Mesenchymal stem cell (in vitro differentiated cells and primary cell): ENCODE measurements around the gene AKR7A2.

ENCODE experiments used
- DNase-seq: peaks from one replicate; pipeline ENCODE4 v3.0.0-alpha.2; 2013
- H2AFZ ChIP-seq: one replicate; pipeline ENCODE4 v1.6.1; 2013; ENCODE audit warnings: low read depth, mild to moderate bottlenecking, control low read depth, inconsistent platforms, low read length, moderate library complexity
- H2AK5ac ChIP-seq: 2 replicates; pipeline ENCODE4 v1.6.1; 2013; ENCODE audit warnings: low read length, moderate library complexity, mild to moderate bottlenecking, inconsistent platforms; ENCODE audit not compliant: severe bottlenecking
- H2BK120ac ChIP-seq: one replicate; pipeline ENCODE4 v1.6.1; 2013; ENCODE audit warnings: low read depth, mild to moderate bottlenecking, inconsistent platforms, low read length, moderate library complexity
- H2BK12ac ChIP-seq, 2 experiments: one replicate each; pipeline ENCODE4 v1.6.1; 2013; ENCODE audit warnings: inconsistent platforms in 2 of 2, low read length in 2 of 2, mild to moderate bottlenecking in 2 of 2, moderate library complexity in 2 of 2, control low read depth in 1 of 2
- H2BK15ac ChIP-seq: one replicate; pipeline ENCODE4 v1.6.1; 2013; ENCODE audit warnings: mild to moderate bottlenecking, low read depth, inconsistent platforms; ENCODE audit not compliant: poor library complexity, severe bottlenecking
- H2BK5ac ChIP-seq: 2 replicates; pipeline ENCODE4 v1.6.1; 2013; ENCODE audit warnings: low read depth, mild to moderate bottlenecking, low read length, control low read depth, inconsistent platforms; ENCODE audit not compliant: poor library complexity, severe bottlenecking
- H3K14ac ChIP-seq, 2 experiments: one replicate each; pipeline ENCODE4 v1.6.1; 2013; ENCODE audit warnings: inconsistent platforms in 2 of 2, low read length in 2 of 2, control low read depth in 1 of 2, mild to moderate bottlenecking in 1 of 2, moderate library complexity in 1 of 2
- H3K18ac ChIP-seq, 2 experiments: one replicate each; pipeline ENCODE4 v1.6.1; 2013; ENCODE audit warnings: inconsistent platforms in 2 of 2, low read length in 2 of 2, control low read depth in 1 of 2, low read depth in 1 of 2, mild to moderate bottlenecking in 1 of 2
- H3K23ac ChIP-seq, 2 experiments: one replicate each; pipeline ENCODE4 v1.6.1; 2013; ENCODE audit warnings: inconsistent platforms in 2 of 2, low read length in 2 of 2, mild to moderate bottlenecking in 2 of 2, moderate library complexity in 2 of 2, control low read depth in 1 of 2
- H3K27ac ChIP-seq: 2 replicates; pipeline ENCODE4 v1.5.1; 2013; ENCODE audit warnings: mild to moderate bottlenecking, moderate library complexity, low read length, control low read depth, inconsistent platforms; ENCODE audit not compliant: poor library complexity, severe bottlenecking
- H3K27me3 ChIP-seq, 2 experiments: 2 replicates each; pipeline versions ENCODE4 v1.6.1 to v1.7.0; 2013; ENCODE audit warnings: low read length in 2 of 2, mild to moderate bottlenecking in 2 of 2, moderate library complexity in 2 of 2, control low read depth in 1 of 2, inconsistent platforms in 1 of 2; ENCODE audit not compliant: control insufficient read depth in 1 of 2, insufficient read depth in 1 of 2
- H3K36me3 ChIP-seq, 2 experiments: 2 replicates each; pipeline versions ENCODE4 v1.6.1 to v1.7.0; 2013; ENCODE audit warnings: low read length in 2 of 2, control low read depth in 1 of 2, inconsistent platforms in 1 of 2, low read depth in 1 of 2, mild to moderate bottlenecking in 1 of 2; ENCODE audit not compliant: insufficient read depth in 2 of 2, control insufficient read depth in 1 of 2
- H3K4ac ChIP-seq, 2 experiments: one replicate each; pipeline ENCODE4 v1.6.1; 2013; ENCODE audit warnings: inconsistent platforms in 2 of 2, low read length in 2 of 2, mild to moderate bottlenecking in 2 of 2, moderate library complexity in 2 of 2, control low read depth in 1 of 2, low read depth in 1 of 2
- H3K4me1 ChIP-seq: 2 replicates; pipeline ENCODE4 v1.6.1; 2013; ENCODE audit warnings: low read depth, low read length, control low read depth; ENCODE audit not compliant: control insufficient read depth, insufficient read depth
- H3K4me2 ChIP-seq: 2 replicates; pipeline ENCODE4 v1.6.1; 2013; ENCODE audit warnings: low read length, mild to moderate bottlenecking, inconsistent platforms; ENCODE audit not compliant: poor library complexity, severe bottlenecking
- H3K4me3 ChIP-seq, 2 experiments: 2 replicates each; pipeline versions ENCODE4 v1.5.1 to v1.7.0; 2013; ENCODE audit warnings: low read length in 2 of 2, mild to moderate bottlenecking in 2 of 2, control low read depth in 1 of 2, low read depth in 1 of 2; ENCODE audit not compliant: insufficient read depth in 1 of 2
- H3K79me1 ChIP-seq: replicated peaks from 2 replicates; pipeline ENCODE4 v1.6.1; 2013; ENCODE audit warnings: mild to moderate bottlenecking, control low read depth, low read length, inconsistent platforms; ENCODE audit not compliant: poor library complexity, severe bottlenecking
- H3K9ac ChIP-seq: 2 replicates; pipeline ENCODE4 v1.7.0; 2013; ENCODE audit warnings: mild to moderate bottlenecking, low read length, moderate library complexity
- H3K9me3 ChIP-seq: 2 replicates; pipeline ENCODE4 v1.7.0; 2013; ENCODE audit warnings: mild to moderate bottlenecking, low read length; ENCODE audit not compliant: control insufficient read depth
- H4K8ac ChIP-seq: one replicate; pipeline ENCODE4 v1.6.1; 2013; ENCODE audit warnings: inconsistent platforms, mild to moderate bottlenecking, low read length, moderate library complexity
- H4K91ac ChIP-seq: one replicate; pipeline ENCODE4 v1.6.1; 2013; ENCODE audit warnings: mild to moderate bottlenecking, low read length, inconsistent platforms
- WGBS: methylation state at CpG from one replicate; pipeline ENCODE4 v1.1.7; 2013; ENCODE audit warnings: mixed read lengths; 5-methylcytosine and 5-hydroxymethylcytosine counted together

The AKR7A2 gene

DNA sequence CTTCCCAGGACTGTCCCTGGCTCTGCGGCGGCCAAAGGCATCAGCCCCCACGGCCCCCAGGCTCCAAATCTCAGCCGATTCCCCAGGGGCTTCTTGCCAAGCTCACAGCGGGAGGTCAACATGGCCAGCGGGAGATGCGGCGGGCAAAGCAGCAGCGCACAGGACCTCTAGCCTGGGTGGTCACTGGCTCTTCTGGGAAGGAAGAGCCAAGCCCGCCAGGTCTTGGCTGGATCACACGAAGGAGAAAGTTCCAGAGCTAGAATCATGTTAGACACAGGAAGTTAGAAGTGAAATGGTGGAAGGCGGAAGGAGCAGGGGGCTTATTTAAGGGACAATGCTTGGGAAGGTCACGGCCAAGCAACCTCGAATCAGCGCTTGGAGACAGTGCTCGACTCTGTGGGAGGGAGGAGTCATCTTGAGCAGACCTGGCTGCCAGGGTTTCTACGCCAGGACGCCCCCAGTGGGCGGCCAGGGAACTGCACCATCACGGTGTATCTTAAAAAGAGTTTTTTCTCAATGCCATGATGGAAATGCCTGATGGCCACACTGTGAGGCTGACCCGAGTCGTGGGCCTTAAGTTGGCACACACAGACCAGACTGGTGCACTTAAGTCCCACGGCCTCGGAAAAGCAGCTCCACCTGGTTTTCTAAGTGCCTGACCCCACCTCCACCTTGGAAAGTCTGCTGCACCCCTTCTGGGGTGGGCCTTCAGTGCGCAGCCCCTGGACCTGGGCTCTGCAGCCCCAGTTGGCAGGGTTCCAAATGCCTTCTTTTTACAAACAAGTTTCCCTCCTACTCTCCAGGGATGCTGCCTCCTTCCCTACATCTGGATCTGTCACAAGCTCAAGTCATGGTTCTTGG, 29.5 kb upstream of the AKR7A2 start:
- H3K23ac ChIP-seq: no peak overlapping the region
- WGBS: 66% methylated on average over 25 of the region's 25 CpGs
- H2BK5ac ChIP-seq: no peak overlapping the region
- H3K27me3 ChIP-seq: no peaks in the 10 kb centered on the region
- DNase-seq: peak; percentile 74
- no peak overlapping the region for H3K4me2 ChIP-seq
- H3K9me3 ChIP-seq: no peaks in the 10 kb centered on the region
- H4K91ac ChIP-seq: no peak overlapping the region
- H2BK12ac ChIP-seq: no peak overlapping the region
- no peak overlapping the region for H3K14ac ChIP-seq
- H3K4me1 ChIP-seq: peaks cover 14% of the 10 kb centered on the region
- H3K27ac ChIP-seq: no peak overlapping the region
- no peak overlapping the region for H4K8ac ChIP-seq
- no peak overlapping the region for H3K4ac ChIP-seq
- no peak overlapping the region for H3K18ac ChIP-seq
- H2AK5ac ChIP-seq: no peak overlapping the region
- no peak overlapping the region for H2BK15ac ChIP-seq
- peak overlapping the region in 1 of 2 experiments; percentile 32 for H3K4me3 ChIP-seq
- H3K79me1 ChIP-seq: peaks cover 37% of the 10 kb centered on the region
- H2BK120ac ChIP-seq: no peak overlapping the region
- H3K9ac ChIP-seq: peak overlapping the region; percentile 57
- no peak overlapping the region for H2AFZ ChIP-seq
- peaks cover 82 to 84% of the 10 kb centered on the region in 2 experiments for H3K36me3 ChIP-seq

DNA sequence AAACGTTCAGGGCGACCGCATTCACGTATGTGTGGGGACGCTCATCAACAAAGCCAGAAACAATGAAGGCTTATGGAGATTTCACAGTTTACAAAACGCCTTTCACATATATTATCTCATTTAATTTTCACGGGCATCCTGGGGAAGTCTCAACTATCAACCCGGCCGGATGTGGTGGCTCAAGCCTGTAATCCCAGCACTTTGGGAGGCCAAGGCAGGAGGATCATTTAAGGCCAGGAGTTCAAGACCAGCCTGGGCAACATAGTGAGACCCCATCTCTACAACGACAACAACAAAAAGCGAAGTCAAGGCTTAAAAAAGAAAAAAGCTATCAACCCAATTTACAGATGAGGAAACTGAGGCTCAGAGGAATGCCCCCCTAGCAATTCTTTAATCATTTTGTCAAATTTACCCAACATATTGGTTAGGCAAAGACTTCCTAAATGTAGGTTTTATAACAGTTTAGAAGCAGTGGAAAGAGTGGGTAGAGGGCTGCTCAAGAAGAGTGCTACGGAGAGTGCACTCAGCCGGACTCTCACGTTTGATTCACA, 28.5 kb upstream of the AKR7A2 start:
- Histone ChIP-seq H2BK15ac (no peak overlapping the region), H3K4ac (no peak overlapping the region), H3K18ac (no peak overlapping the region), H2BK5ac (no peak overlapping the region), H3K4me1 (peaks cover 15% of the 10 kb centered on the region), H3K9me3 (no peaks in the 10 kb centered on the region), H2AFZ (no peak overlapping the region), H4K91ac (no peak overlapping the region), H4K8ac (no peak overlapping the region), H3K27me3 (no peaks in the 10 kb centered on the region), H3K14ac (no peak overlapping the region), H2AK5ac (no peak overlapping the region), H3K79me1 (peaks cover 31% of the 10 kb centered on the region), H3K4me3 (no peak overlapping the region), H3K4me2 (no peak overlapping the region), H2BK12ac (no peak overlapping the region), H2BK120ac (no peak overlapping the region), H3K27ac (no peak overlapping the region), H3K23ac (no peak overlapping the region), H3K9ac (no peak overlapping the region), H3K36me3 (peaks cover 76 to 80% of the 10 kb centered on the region in 2 experiments)
- no peak for DNase-seq
- 98% methylated on average over 14 of the region's 14 CpGs for WGBS

DNA sequence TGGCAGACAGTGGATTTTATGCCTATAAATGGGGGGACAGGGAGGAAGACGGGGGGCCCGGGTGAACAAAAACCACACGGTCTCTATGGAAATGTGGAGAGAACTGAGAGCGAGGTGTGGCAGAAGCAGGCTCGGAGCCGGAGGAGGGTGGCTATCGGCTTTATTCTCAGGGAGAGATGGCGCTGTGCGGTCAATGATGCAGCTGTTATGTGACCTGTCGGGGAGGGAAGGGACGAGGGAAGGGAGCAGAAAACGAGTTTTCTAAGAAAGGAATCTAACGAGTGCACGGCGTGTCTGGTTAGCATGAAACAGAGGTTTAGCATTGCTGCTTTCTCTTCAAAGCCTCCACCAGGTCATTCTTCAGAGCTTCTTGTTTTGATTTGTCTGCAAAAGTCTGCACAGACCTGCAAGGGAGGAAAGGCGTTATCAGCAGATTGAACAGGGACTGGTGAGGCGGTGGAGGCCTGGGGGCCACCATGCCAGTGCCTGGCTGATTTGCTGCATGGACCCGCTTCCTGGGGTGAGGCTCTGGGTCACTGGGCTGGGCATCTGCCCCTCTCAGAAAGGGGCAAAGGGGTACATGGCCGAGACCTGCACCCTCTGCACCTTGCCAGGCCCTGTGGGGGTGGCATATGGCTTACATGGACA, 27.4 kb upstream of the AKR7A2 start:
- no peak overlapping the region for H3K14ac ChIP-seq
- no peaks in the 10 kb centered on the region for H3K27me3 ChIP-seq
- WGBS: 89% methylated on average over 19 of the region's 19 CpGs
- no peak overlapping the region for H2BK5ac ChIP-seq
- no peak overlapping the region for H2AK5ac ChIP-seq
- H3K9me3 ChIP-seq: no peaks in the 10 kb centered on the region
- peaks cover 65 to 69% of the 10 kb centered on the region in 2 experiments for H3K36me3 ChIP-seq
- H2AFZ ChIP-seq: no peak overlapping the region
- no peak overlapping the region for H3K23ac ChIP-seq
- peaks cover 15% of the 10 kb centered on the region for H3K4me1 ChIP-seq
- no peak overlapping the region for H3K18ac ChIP-seq
- H3K4ac ChIP-seq: no peak overlapping the region
- H3K4me2 ChIP-seq: no peak overlapping the region
- no peak overlapping the region for H2BK12ac ChIP-seq
- H2BK15ac ChIP-seq: no peak overlapping the region
- no peak overlapping the region for H3K4me3 ChIP-seq
- H3K27ac ChIP-seq: no peak overlapping the region
- no peak for DNase-seq
- H2BK120ac ChIP-seq: no peak overlapping the region
- H3K9ac ChIP-seq: no peak overlapping the region
- peaks cover 27% of the 10 kb centered on the region for H3K79me1 ChIP-seq
- no peak overlapping the region for H4K91ac ChIP-seq
- H4K8ac ChIP-seq: no peak overlapping the region

DNA sequence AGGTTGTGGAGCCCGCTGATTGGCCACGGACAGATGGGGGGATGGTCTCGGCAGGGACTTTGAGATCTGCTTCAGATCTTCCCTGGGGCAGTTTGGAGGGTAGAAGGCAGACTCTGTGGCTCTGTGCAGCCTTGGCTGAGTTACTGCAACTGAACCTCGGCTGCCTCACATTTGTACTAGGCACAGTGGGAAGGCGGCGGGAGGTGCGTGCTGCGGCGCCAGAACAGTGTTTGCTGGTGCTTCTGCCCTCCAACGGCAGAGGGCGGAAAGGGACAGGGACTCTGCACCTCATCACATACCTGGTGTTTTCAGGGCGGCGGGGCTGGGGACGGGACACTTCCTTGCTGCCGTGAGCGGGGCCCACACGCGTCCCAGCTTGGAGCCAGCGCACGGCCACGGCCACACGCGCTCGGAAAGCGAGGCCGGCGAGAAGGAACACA, 26.4 kb upstream of the AKR7A2 start:
- peak overlapping the region in 1 of 2 experiments; percentile 67 for H3K14ac ChIP-seq

More for the DNA sequence above, 26.4 kb upstream of the AKR7A2 start:
- H3K23ac ChIP-seq: no peak overlapping the region
- no peak overlapping the region for H2AK5ac ChIP-seq
- no peak overlapping the region for H2AFZ ChIP-seq
- H3K4me2 ChIP-seq: no peak overlapping the region
- H3K4ac ChIP-seq: no peak overlapping the region
- H3K9me3 ChIP-seq: no peaks in the 10 kb centered on the region
- no peak overlapping the region for H3K27ac ChIP-seq
- H3K27me3 ChIP-seq: no peaks in the 10 kb centered on the region
- H2BK12ac ChIP-seq: no peak overlapping the region
- H3K4me1 ChIP-seq: peaks cover 18% of the 10 kb centered on the region
- H2BK5ac ChIP-seq: no peak overlapping the region
- H3K18ac ChIP-seq: no peak overlapping the region
- H3K9ac ChIP-seq: no peak overlapping the region
- H4K8ac ChIP-seq: no peak overlapping the region
- peaks cover 55 to 59% of the 10 kb centered on the region in 2 experiments for H3K36me3 ChIP-seq
- no peak overlapping the region for H4K91ac ChIP-seq
- DNase-seq: no peak
- no peak overlapping the region for H3K4me3 ChIP-seq
- H3K79me1 ChIP-seq: peaks cover 24% of the 10 kb centered on the region
- no peak overlapping the region for H2BK15ac ChIP-seq
- H2BK120ac ChIP-seq: no peak overlapping the region
- 71% methylated on average over 20 of the region's 27 CpGs for WGBS
